HG02938 (cell line): Measurements from ENCODE around the gene FEV.

Source experiments
- ATAC-seq: cut with Tn5 transposase; IDR thresholded peaks from one replicate; pipeline ENCODE4 v1.9.1; 2021; ENCODE audit warnings: mild to moderate bottlenecking, moderate library complexity; ENCODE audit not compliant: unreplicated experiment

The FEV gene

DNA sequence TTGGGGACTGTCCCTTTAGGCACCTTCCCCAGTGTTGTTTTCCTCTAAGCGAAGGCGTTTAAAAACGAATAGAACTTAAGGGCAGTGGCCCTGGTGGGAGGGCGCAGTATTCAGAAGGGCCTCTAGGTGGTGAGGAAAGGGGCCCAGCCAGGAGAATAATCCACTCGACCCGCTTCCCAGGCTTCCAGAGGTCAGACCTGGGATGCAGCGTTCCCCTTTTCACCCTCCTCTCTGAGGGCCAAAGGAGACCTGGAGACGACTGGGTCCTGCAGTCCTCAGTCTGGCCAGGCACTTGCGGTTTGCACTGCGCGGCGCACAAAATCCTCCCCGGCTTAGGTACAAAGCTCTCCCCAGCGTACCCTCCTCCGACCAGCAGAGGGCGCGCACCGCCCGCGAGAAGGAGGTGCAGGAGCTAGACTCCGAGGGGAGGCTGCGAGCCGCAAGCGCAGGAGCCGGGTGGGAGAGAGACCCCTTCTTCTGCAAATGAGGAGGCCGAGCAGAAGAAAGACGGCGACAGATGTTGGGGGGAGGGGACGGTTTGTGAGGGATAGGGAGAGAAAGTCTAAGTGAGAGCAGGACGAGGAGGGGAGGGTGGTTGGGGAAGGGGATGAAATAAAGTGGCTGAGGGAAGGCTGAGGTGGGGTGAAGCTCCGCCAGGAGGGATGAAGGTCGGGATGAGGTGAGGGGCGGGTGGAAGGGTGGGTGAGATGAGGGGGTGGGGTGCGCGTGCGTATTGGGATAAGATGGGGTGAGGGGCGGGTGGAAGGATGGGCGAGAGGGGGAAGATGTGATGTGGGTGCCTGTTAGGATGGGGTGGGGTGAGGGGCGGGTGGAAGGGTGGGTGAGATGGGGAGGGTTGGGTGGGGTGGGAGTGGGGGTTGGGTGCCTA, 4.9 kb downstream of the FEV start:
- ATAC-seq = peak; percentile 82

GRCh38 chr2:218975060-218975777, 9.8 kb downstream of the FEV start:
- ATAC-seq = no peak

DNA sequence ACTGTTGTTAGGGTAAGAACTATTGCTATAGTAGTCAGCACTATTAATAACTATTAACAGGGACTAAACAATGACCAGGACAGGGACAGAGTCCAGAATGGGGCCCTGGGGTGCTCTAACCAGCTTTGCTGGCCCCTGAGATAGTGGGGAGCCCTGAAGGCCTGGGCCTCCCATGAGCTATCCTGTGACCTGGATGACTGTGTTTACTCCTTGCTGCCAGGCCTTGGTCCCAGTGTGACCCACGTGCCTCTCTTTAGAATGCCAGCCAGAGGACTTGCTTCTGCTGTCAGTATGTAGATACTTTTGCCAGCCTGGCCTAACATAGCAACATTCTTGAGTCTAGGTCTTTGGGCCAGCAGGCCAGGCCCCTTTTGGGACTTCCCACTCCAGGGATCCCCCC, 14.1 kb downstream of the FEV start:
- ATAC-seq = no peak

DNA sequence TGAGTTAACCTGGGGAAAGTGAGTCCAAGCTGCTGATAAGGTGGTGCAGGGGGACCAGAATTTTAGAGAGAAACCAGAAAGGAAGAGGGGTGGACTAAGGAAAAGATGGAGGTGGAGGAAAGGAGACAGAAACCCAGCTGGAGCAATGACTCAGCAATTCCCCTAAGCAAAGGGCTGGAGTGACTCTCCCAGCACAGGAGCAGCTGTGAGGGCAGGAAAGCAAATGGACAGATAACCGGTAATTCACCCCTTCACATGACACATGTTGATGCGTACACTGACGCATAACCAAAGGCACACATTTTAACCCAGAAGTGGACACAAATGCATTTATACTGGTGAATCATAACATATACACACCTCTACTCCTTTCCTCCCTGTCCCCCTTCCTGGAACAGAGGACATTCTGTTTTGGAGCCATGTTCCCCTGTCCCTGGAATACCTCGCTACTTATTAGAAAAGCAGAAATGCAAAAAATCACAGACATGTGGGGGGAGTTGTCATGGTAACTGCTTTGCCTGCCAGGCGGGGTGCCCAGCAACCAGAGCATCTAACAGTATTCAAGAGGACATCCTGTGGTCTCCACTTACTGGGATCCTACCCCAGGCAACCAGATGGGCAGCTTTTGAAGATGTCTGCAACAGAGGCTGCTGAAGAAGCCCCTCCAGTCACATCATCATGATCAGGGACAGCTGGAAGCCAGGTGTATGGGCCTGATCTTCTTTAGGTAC, 20.8 kb downstream of the FEV start:
- ATAC-seq = no peak

DNA sequence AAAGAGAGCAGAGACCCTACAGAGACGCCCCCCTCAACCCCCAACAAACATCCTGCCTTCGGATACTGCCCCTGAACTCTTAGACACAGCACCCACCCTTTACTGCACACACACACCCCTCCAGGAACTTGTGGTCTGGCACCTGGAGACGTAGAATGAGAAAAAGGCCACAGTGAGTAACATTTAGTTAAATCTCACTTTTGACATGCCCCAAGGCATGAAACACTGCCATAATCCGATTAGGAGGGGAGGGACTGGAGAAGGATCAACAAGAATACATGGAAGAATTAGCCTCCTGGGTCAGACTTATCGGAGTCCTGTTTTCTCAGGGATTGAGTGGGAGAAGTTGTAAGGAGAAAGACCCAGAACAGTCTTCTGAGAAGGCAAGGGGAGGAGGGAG, 21.4 kb downstream of the FEV start:
- ATAC-seq = no peak

DNA sequence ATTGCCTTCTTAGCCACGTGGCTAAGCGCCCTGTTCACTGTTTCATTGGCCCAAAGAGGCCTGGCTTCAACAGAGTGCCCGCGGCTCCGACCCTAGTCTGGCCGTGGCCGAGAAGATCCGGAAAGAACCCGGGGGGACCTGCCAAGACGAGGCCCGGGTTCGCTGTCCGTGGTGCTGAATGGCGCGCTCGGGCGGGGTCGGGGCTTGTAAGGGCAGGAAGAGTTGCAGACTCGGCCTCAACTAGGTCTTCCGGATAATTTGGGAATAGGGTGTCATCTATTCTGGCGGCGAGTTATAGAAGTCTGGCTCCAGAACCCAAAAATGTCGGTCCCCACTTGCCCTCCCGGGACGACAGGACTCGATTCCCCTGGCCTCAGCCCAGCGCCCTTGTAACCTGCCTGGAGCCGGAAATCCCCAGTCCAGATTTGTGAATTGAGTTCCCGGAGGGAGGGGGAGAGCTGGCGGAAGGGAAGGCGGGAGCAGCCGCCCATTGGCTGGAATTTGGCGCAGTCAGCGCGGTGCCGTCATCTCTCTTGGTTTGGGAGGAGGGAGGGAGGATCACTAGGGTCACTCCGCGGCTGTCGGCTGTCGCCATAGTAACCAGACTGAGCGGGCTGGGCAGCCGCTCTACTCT, 22.0 kb downstream of the FEV start:
- no peak for ATAC-seq

- ATAC-seq = no peak
These were observed 23.1 kb downstream of the FEV start for GRCh38 chr2:218961651-218962570.

DNA sequence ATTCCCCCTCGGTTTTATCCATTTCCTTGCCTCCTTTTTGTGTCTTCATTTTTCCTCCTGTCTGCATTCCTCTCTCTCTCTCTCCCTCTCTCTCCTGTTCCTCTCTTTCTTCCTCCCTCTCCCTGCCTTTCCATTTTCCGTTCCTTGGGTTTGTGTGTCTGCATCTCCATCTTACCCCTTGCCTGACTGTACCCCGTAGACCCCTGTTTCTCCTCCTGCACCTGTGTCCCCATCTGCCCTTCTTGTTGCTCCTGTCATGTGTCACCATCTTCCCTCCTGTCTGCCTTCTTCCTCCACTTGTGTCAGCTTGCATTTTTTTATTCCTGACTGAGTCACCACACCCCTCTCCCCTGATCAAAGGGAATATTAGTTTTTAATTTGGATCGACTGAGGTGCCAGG, 23.8 kb downstream of the FEV start:
- no peak for ATAC-seq

- no peak for ATAC-seq
These were observed 24.4 kb downstream of the FEV start for GRCh38 chr2:218960309-218961165.

GRCh38 chr2:218959761-218960308, 25.1 kb downstream of the FEV start:
- ATAC-seq = no peak

- ATAC-seq = peak; percentile 85
These were observed 25.7 kb downstream of the FEV start, which contains the start of gene CDK5R2 for GRCh38 chr2:218959141-218959731. CDK5R2 (plus strand) TSS chr2:218959666; CDS start chr2:218959821, 155 bp downstream.

DNA sequence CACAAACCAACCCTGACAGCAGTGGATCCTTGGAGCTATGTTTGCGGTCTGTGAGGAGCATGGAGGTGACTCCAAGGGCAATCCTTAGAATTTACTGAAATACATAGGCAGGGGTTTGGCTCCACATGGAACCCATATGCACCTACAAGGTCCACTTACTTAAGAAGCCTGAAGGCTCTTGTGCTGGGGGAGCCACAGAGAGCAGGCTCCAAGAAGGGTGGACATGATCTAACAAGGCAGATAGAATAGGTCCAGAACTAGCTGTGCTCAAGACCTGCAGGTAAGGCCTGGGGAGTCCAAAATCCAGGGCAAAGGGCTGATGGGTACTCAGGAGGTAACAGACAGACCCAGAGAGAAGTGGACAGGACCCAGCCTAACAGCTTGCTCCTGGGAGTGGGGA, 26.7 kb downstream of the FEV start:
- ATAC-seq = no peak

DNA sequence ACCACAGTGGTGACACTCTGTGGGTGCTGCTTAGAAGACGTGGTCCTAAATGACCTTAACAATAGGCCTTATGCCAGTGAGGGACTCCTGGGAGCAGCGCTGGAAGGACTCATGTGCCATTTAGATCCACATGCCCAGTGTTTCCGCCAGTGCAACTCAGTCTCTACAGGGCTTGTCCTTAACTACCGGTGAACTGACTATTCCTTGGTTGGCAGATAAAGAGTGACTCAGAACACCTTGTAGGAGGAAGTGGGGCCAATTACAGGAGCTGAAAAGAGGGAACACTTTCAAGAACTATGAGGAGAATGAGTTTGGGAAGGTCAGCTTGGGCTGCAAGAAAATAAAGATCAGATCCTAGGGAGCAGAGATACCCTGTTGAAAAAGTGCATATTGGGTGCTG, 27.3 kb downstream of the FEV start:
- no peak for ATAC-seq

DNA sequence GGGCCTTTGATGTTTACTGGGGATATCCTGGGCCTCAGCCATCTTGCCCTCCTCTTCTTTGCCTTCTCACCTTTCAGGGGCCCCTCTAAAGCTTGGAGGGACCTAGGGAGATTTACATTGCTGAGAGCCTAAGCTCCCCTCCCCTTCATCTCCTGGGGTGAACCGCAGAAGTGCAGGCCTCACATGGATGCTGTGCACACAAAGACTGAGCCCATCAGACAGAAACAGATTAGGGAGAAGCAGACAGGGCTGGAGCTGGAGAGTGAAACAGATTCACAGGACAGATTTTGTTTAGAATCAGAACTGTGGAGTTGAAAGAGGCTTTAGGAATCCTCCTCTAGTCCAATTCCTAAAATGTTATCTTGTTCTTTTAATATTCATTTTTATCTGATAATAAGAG, 28.9 kb downstream of the FEV start:
- ATAC-seq = no peak

DNA sequence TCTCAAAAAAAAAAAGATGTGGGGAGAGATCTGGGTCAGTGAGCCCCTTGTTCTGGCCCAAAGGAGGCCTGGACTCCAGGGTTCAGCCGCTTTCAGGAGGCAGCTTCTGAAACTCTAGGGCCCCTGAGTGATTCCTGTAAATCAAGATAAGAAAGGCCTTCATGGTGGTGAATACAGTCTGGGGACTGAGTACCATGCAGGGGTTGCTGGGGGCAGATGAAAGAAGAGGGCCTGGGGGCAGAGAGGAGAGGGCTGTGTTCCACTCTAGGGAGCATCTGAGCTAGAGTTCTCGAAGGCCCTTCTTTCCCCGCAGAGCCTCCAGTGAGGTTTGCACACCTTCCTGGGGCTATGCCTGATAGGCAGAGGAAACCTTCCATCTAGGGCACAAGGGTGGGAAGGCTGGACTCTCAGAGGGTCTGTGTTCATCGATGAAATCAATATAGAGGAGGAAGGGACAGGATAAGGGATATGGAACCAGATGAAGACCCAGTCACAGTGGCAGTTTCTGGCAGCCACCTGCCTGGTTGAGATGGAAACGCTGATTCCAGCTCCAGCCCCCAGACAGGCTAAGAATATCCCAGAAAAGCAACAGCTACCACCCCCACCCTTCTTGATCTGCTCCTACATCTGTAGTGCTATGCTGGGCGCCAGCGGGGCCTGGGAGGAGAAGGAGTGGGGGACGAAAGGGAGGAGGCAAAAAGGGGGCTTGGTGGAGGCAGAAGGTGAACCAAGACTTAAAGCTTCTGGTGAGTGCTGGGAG, 30.3 kb downstream of the FEV start:
- no peak for ATAC-seq

- ATAC-seq = no peak
These were observed 31.5 kb downstream of the FEV start for GRCh38 chr2:218953366-218953954.

DNA sequence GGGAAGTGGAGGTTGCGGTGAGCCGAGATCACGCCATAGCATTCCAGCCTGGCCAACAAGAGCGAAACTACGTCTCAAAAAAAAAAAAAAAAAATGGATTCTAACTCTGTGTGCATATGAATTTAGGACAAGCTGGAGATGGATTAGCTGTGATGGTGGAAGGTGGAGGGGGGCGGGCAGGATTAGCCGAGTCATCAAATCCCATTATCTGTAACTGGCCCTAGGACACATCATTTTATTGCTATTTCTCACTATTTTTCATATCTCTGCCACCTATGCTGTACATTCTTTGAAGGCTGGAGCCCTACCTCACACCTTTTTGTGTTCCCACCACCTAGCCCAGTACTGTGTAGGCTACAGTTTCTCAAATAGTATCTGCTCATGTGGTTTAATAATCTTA, 32.8 kb downstream of the FEV start:
- no peak for ATAC-seq
